SW480 (cell line): ENCODE measurements around the gene PPT1.
"Not testable (repeated sequence)": the region's sequence is repeated elsewhere in the genome, so short reads cannot be mapped to it uniquely, and the experiment has no call there.

Experiments used
- DNase-seq: peaks from one replicate; pipeline ENCODE4 v3.0.0-alpha.2; 2016; ENCODE audit warnings: low spot score

Gene PPT1

GRCh38 chr1:40057310-40058030 lies 39.6 kb downstream of the PPT1 start:
- DNase-seq, result no peak

- no peak for DNase-seq
These were observed 40.3 kb downstream of the PPT1 start for GRCh38 chr1:40056519-40057309.

- DNase-seq, result no peak
These were observed 43.7 kb downstream of the PPT1 start for GRCh38 chr1:40053138-40053887.

- DNase-seq, result no peak
These were observed 46.2 kb downstream of the PPT1 start for GRCh38 chr1:40050863-40051262.

- DNase-seq, result no peak
These were observed 47.3 kb downstream of the PPT1 start for GRCh38 chr1:40049725-40050124.

- DNase-seq, result no peak
These were observed 49.3 kb downstream of the PPT1 start for GRCh38 chr1:40047769-40048168.

- no peak for DNase-seq
These were observed 49.8 kb downstream of the PPT1 start for GRCh38 chr1:40047276-40047675.

GRCh38 chr1:40045766-40046165 lies 51.3 kb downstream of the PPT1 start:
- DNase-seq, result no peak

- no peak for DNase-seq
These were observed 51.9 kb downstream of the PPT1 start for GRCh38 chr1:40045182-40045581.

- DNase-seq, result no peak
These were observed 52.9 kb downstream of the PPT1 start for GRCh38 chr1:40044110-40044509.

GRCh38 chr1:40042341-40042740 lies 54.7 kb downstream of the PPT1 start:
- no peak for DNase-seq

- DNase-seq, result no peak
These were observed 55.6 kb downstream of the PPT1 start for GRCh38 chr1:40041466-40041838.

- DNase-seq, result peak; percentile 95
These were observed 56.3 kb downstream of the PPT1 start, which contains the start of gene CAP1 for GRCh38 chr1:40040511-40041465. Gene CAP1, plus strand, starts transcription at chr1:40040729. Its CDS starts 18,618 bp downstream, at chr1:40059347.

GRCh38 chr1:40039757-40040510 lies 57.1 kb downstream of the PPT1 start:
- peak; percentile 91 for DNase-seq

- DNase-seq, result no peak
These were observed 57.8 kb downstream of the PPT1 start for GRCh38 chr1:40039245-40039756.

GRCh38 chr1:40038697-40039096 lies 58.4 kb downstream of the PPT1 start:
- no peak for DNase-seq

GRCh38 chr1:40037254-40037653 lies 59.8 kb downstream of the PPT1 start:
- not testable (repeated sequence) for DNase-seq

- no peak for DNase-seq
These were observed 60.5 kb downstream of the PPT1 start for GRCh38 chr1:40036574-40036973.

- no peak for DNase-seq
These were observed 62.2 kb downstream of the PPT1 start for GRCh38 chr1:40034869-40035268.

- peak; percentile 39 for DNase-seq
These were observed 64.7 kb downstream of the PPT1 start for GRCh38 chr1:40032240-40032891.
